Bronchial epithelial cell (primary cell): ENCODE results near the gene PKNOX2. TPM values are rescaled to one million over a fixed set of nuclear protein-coding genes. Genes with fewer than 3 reads are reported as not detected.

Experiments
- DNase-seq: peaks from one replicate; pipeline ENCODE4 v3.0.0-alpha.2; 2010; ENCODE audit warnings: low read depth
- FAIRE-seq: peaks from 2 replicates; lab custom pipeline; 2011; peaks lifted over from hg19 to GRCh38; lab: Jason Lieb, UNC
- H3K27me3 ChIP-seq: 2 replicates; pipeline ENCODE4 v1.5.1; 2011; ENCODE audit warnings: low read length; ENCODE audit not compliant: control insufficient read depth, insufficient read depth
- H3K36me3 ChIP-seq: 2 replicates; pipeline ENCODE4 v1.5.1; 2011; ENCODE audit warnings: low read length; ENCODE audit not compliant: control insufficient read depth, insufficient read depth
- H3K4me3 ChIP-seq: 2 replicates; pipeline ENCODE4 v1.5.1; 2011; ENCODE audit warnings: mild to moderate bottlenecking, low read depth, low read length, control low read depth
- total RNA-seq: library from RNA; depleted of rRNA; stranded (reverse); fragments of >200 nt; gene quantifications from 2 replicates; pipeline ENCODE4 v1.2.1, GENCODE V29; 2014
- TF ChIP-seq, protein P1 (sequence below): IDR thresholded peaks from 2 replicates; pipeline ENCODE4 v1.5.1; 2011; ENCODE audit warnings: mild to moderate bottlenecking, moderate library complexity, low read length, control low read depth, inconsistent platforms; ENCODE audit not compliant: insufficient read depth, severe bottlenecking

Gene PKNOX2
- total RNA-seq, 1 donor from 2014 or later: not detected

DNA sequence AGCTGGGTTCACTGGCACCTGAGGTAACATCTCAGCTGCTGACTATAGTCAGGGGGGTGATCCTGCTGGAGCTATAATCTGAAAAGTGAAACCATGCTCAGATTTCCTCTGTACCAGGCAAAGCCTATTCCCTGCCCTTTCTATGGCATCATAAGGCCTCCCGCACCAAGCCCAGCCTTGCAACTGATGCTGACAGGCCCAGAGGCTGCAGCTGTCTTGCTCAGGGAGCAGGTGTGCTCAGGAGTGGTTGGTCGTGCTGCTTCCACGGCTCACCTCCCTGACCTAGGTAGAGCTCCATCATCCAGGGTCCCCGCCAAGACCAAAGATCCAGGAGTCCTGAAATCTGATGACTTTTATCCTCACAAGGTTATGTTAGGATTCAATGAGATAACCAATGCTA lies 209.8 kb downstream of the PKNOX2 start:
- Histone ChIP-seq H3K4me3 (no peak overlapping the region), H3K36me3 (no peaks in the 10 kb centered on the region), H3K27me3 (peaks cover 7% of the 10 kb centered on the region)
- TF ChIP-seq, protein P1, sequence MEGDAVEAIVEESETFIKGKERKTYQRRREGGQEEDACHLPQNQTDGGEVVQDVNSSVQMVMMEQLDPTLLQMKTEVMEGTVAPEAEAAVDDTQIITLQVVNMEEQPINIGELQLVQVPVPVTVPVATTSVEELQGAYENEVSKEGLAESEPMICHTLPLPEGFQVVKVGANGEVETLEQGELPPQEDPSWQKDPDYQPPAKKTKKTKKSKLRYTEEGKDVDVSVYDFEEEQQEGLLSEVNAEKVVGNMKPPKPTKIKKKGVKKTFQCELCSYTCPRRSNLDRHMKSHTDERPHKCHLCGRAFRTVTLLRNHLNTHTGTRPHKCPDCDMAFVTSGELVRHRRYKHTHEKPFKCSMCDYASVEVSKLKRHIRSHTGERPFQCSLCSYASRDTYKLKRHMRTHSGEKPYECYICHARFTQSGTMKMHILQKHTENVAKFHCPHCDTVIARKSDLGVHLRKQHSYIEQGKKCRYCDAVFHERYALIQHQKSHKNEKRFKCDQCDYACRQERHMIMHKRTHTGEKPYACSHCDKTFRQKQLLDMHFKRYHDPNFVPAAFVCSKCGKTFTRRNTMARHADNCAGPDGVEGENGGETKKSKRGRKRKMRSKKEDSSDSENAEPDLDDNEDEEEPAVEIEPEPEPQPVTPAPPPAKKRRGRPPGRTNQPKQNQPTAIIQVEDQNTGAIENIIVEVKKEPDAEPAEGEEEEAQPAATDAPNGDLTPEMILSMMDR: no peak
- no peak for DNase-seq
- FAIRE-seq: no peak

DNA sequence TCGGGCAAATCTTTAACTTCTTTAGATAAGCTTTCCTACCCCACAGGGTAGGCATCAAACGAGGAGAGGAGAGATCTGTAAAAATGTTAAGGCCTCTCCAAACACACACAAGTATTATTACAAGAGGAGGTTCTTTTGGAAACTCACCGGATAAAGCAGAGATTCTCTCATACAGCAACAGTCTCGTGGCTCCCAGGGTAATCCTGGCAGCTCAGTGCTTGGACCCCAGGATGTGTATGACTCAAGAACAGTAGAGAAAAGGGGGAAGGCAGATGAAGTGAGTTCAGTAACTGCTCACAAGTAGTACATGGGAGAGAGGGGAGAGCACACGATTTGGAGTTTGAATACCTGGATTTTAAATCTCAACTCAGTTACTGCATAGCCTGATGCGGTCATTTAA lies 210.6 kb downstream of the PKNOX2 start:
- no peak for DNase-seq
- Histone ChIP-seq H3K4me3 (no peak overlapping the region), H3K36me3 (no peaks in the 10 kb centered on the region), H3K27me3 (peaks cover 7% of the 10 kb centered on the region)
- TF ChIP-seq, protein P1: no peak
- FAIRE-seq: no peak

DNA sequence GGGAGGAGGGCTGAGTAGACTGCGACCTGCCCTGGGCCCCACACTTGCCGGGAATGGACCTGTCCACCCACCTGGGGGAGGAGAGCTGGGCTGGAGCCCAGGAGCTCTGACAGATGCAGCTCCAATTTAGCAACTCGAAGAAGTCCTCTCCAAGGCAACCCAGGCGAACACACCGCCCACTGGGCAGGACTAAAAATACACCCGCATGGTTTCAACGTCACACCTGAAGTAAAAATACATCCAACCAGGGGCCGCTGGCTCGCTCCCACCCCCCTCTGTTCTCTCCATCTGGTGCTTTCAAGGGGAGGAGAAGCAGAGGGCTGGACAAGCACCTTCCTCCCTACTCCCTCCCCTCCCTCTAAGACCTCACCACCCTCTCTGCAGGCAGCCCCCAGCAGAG lies 211.6 kb downstream of the PKNOX2 start:
- FAIRE-seq (no peak), DNase-seq (peak; percentile 63)
- Histone ChIP-seq H3K27me3 (peaks cover 10% of the 10 kb centered on the region), H3K4me3 (no peak overlapping the region), H3K36me3 (no peaks in the 10 kb centered on the region)
- TF ChIP-seq, protein P1: no peak

DNA sequence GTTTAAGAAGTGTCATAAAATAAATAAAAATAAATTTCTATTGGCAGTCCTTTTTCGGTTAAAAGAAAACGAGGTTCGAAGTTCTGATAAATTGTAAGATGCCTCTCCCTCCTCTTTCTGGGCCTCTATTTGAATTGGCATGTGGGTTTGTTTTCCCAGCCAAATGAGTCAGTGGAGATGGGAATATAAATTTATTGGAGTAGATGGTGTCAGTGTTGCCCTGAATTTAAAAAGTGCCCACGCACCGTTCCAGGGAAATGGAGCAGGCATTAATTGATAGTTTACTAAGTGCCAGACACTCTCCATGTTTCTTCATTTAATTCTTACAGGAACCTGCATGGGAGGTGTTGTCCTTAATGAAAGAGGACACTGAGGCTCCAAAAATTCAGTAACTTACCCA lies 212.3 kb downstream of the PKNOX2 start:
- Histone ChIP-seq H3K4me3 (no peak overlapping the region), H3K36me3 (no peaks in the 10 kb centered on the region), H3K27me3 (peaks cover 15% of the 10 kb centered on the region)
- FAIRE-seq (no peak), DNase-seq (no peak)
- TF ChIP-seq, protein P1: no peak

DNA sequence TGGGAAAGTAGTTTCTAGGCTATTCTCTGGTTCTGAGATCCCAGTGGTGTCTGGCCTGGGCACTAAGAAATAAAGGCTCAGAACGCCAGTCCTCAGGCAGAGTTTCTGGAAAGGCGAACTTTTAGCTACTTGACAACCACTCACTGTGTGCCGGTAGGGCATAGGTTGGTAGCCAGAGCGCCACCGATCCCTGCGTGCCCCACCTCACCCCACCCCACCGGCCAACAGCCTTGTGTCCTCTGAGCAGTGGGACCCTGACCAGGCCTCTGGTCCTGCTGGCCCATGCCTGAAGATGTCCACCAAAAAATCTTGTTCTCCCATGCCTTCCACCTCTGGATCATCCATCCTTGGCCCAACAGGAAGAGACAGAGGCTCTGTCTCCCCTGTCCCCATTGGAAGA lies 213.5 kb downstream of the PKNOX2 start:
- TF ChIP-seq, protein P1: no peak
- H3K27me3 ChIP-seq: peaks cover 17% of the 10 kb centered on the region
- H3K36me3 ChIP-seq: no peaks in the 10 kb centered on the region
- DNase-seq (no peak), FAIRE-seq (no peak)
- no peak overlapping the region for H3K4me3 ChIP-seq

DNA sequence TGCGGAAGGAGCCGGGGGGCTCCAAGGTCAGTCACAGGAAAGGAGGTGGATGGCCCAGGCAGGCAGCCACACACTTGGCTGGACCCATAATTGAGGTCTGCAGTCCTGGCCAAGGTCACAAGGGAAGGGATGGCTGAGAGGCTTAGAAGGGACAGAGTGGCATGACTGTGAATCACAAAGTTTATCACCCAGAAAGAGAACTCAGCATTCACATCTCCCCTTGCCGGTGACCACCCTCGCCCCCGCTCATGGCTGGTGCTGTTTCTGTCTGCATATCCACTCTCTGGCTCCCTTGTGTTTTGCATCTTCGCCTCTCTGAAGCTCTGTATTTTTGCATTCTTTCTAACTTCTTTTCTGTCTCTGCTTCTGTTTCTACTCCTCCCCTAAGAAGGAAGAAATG lies 214.0 kb downstream of the PKNOX2 start:
- Histone ChIP-seq H3K4me3 (no peak overlapping the region), H3K27me3 (peaks cover 17% of the 10 kb centered on the region), H3K36me3 (no peaks in the 10 kb centered on the region)
- TF ChIP-seq, protein P1: no peak
- DNase-seq (no peak), FAIRE-seq (no peak)
